Progenitor cell of endocrine pancreas (in vitro differentiated cells): ENCODE results near the gene ZNF521. TPM values are rescaled to one million over a fixed set of nuclear protein-coding genes. Genes with fewer than 3 reads are reported as not detected.

Experiments
- DNase-seq: peaks from one replicate; pipeline ENCODE4 v3.0.0; 2021; ENCODE audit warnings: low spot score; ENCODE audit not compliant: unreplicated experiment
- H3K27ac Mint-ChIP-seq: 2 replicates; pipeline ENCODE4 v1.8.0; 2021; ENCODE audit warnings: mild to moderate bottlenecking, moderate library complexity, mixed read lengths
- H3K27me3 Mint-ChIP-seq: 2 replicates; pipeline ENCODE4 v1.8.0; 2021; ENCODE audit warnings: mixed read lengths
- H3K36me3 Mint-ChIP-seq: 2 replicates; pipeline ENCODE4 v1.8.0; 2022; ENCODE audit warnings: mixed read lengths; ENCODE audit not compliant: insufficient read depth
- H3K4me1 Mint-ChIP-seq: 2 replicates; pipeline ENCODE4 v1.8.0; 2021; ENCODE audit warnings: low read depth, mixed read lengths
- H3K4me3 Mint-ChIP-seq: 2 replicates; pipeline ENCODE4 v1.8.0; 2021; ENCODE audit warnings: low read depth, mild to moderate bottlenecking, moderate library complexity, mixed read lengths
- H3K9me3 Mint-ChIP-seq: 2 replicates; pipeline ENCODE4 v1.8.0; 2021; ENCODE audit warnings: low read depth, mixed read lengths
- total RNA-seq: library from RNA; stranded (reverse); gene quantifications from 2 replicates; pipeline ENCODE4 v1.2.1, GENCODE V29; 2021
- TF ChIP-seq, protein P1 (sequence below): fragments of 200-600 bp; sonication (generic); IDR thresholded peaks from one replicate; pipeline ENCODE4 v1.5.0; 2021; ENCODE audit warnings: antibody characterized with exemption, mild to moderate bottlenecking; ENCODE audit not compliant: unreplicated experiment

ZNF521 gene
- total RNA-seq, 1 donor from 2014 or later: 39.1 TPM

DNA sequence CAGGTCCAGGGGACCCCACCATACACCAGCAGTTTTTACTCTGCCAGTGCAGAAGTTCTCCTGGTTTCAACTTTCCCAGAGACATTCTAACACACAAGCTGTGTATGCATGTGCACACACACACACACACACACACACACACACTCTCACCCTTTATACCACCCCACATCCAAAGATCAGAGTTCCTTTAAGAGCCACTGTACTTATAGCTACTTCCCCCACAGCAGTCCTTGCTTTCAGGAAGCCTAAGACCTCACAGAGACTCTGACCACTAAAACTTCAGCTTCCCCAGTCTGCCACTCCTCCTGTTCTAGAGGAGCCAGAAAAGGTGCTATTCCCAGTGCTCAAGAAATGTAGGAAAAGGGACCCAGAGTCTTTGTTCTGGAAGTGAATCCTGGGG, 107.8 kb downstream of the ZNF521 start:
- no peak overlapping the region for H3K27ac Mint-ChIP-seq
- H3K36me3 Mint-ChIP-seq: peaks cover 2% of the 10 kb centered on the region
- peaks cover 65% of the 10 kb centered on the region for H3K27me3 Mint-ChIP-seq
- H3K9me3 Mint-ChIP-seq: no peaks in the 10 kb centered on the region
- TF ChIP-seq, protein P1, sequence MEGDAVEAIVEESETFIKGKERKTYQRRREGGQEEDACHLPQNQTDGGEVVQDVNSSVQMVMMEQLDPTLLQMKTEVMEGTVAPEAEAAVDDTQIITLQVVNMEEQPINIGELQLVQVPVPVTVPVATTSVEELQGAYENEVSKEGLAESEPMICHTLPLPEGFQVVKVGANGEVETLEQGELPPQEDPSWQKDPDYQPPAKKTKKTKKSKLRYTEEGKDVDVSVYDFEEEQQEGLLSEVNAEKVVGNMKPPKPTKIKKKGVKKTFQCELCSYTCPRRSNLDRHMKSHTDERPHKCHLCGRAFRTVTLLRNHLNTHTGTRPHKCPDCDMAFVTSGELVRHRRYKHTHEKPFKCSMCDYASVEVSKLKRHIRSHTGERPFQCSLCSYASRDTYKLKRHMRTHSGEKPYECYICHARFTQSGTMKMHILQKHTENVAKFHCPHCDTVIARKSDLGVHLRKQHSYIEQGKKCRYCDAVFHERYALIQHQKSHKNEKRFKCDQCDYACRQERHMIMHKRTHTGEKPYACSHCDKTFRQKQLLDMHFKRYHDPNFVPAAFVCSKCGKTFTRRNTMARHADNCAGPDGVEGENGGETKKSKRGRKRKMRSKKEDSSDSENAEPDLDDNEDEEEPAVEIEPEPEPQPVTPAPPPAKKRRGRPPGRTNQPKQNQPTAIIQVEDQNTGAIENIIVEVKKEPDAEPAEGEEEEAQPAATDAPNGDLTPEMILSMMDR: no peak
- DNase-seq: no peak
- peaks cover 19% of the 10 kb centered on the region for H3K4me1 Mint-ChIP-seq
- no peak overlapping the region for H3K4me3 Mint-ChIP-seq

GRCh38 chr18:25243754-25244153, 108.2 kb downstream of the ZNF521 start:
- no peak overlapping the region for H3K27ac Mint-ChIP-seq
- peaks cover 2% of the 10 kb centered on the region for H3K36me3 Mint-ChIP-seq
- peaks cover 19% of the 10 kb centered on the region for H3K4me1 Mint-ChIP-seq
- DNase-seq: no peak
- H3K27me3 Mint-ChIP-seq: peaks cover 65% of the 10 kb centered on the region
- TF ChIP-seq, protein P1: no peak
- H3K9me3 Mint-ChIP-seq: no peaks in the 10 kb centered on the region
- no peak overlapping the region for H3K4me3 Mint-ChIP-seq

GRCh38 chr18:25243257-25243656, 108.7 kb downstream of the ZNF521 start:
- TF ChIP-seq, protein P1: no peak

DNA sequence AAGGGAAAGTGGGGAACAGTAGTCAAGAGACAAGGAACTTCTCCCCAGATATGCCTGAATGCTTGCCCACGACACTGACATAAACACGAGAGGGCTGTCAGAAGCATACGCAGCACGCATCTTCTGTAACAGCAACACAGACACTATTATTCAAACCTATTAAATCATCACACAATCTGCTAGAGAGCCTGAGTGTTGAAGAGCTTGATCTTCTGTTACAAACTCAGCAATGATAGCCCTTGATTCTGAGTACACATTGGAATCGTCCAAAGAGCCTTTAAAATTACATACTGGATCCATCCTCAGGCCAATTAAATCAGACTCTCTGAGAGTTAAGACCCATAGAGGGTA, 111.6 kb downstream of the ZNF521 start:
- Mint-ChIP-seq H3K36me3 (peaks cover 2% of the 10 kb centered on the region), H3K4me3 (no peak overlapping the region), H3K27me3 (peaks cover 49% of the 10 kb centered on the region), H3K27ac (no peak overlapping the region), H3K9me3 (no peaks in the 10 kb centered on the region), H3K4me1 (peaks cover under 1% of the 10 kb centered on the region)
- TF ChIP-seq, protein P1: no peak
- DNase-seq: no peak

More at GRCh38 chr18:25243257-25243656, 108.7 kb downstream of the ZNF521 start:
- Mint-ChIP-seq H3K27me3 (peaks cover 65% of the 10 kb centered on the region), H3K4me1 (peaks cover 14% of the 10 kb centered on the region), H3K4me3 (no peak overlapping the region), H3K36me3 (peaks cover 2% of the 10 kb centered on the region), H3K9me3 (no peaks in the 10 kb centered on the region), H3K27ac (no peak overlapping the region)
- no peak for DNase-seq

- peaks cover 44% of the 10 kb centered on the region for H3K27me3 Mint-ChIP-seq
- no peak overlapping the region for H3K4me3 Mint-ChIP-seq
- peaks cover 5% of the 10 kb centered on the region for H3K4me1 Mint-ChIP-seq
- no peaks in the 10 kb centered on the region for H3K9me3 Mint-ChIP-seq
- TF ChIP-seq, protein P1: no peak
- H3K27ac Mint-ChIP-seq: no peak overlapping the region
- no peak for DNase-seq
- peaks cover 2% of the 10 kb centered on the region for H3K36me3 Mint-ChIP-seq
Measured at GRCh38 chr18:25239581-25240419, 112.2 kb downstream of the ZNF521 start.
